Ovary (tissue), 9 donors: ENCODE results near the gene SMAD3. TPM values are rescaled to one million over a fixed set of nuclear protein-coding genes. Genes with fewer than 3 reads are reported as not detected.

Experiments used
- DNase-seq, 5 donors: peaks; one replicate each; pipeline ENCODE4 v3.0.0-alpha.2; 2019 to 2020
- H3K27ac ChIP-seq, 2 donors: fragments of 200-600 bp; one replicate each; pipeline versions ENCODE4 v1.5.1 to v1.8.0; 2019 to 2022
- H3K27me3 ChIP-seq: fragments of 200-600 bp; one replicate; pipeline ENCODE4 v1.8.0; 2022
- H3K36me3 ChIP-seq: fragments of 200-600 bp; sonication (generic); one replicate; pipeline ENCODE4 v1.5.1; 2019
- H3K4me1 ChIP-seq: one replicate; pipeline ENCODE4 v1.8.1; 2013; ENCODE audit warnings: mild to moderate bottlenecking, moderate library complexity; ENCODE audit not compliant: insufficient read depth
- H3K4me3 ChIP-seq: fragments of 200-600 bp; sonication (generic); one replicate; pipeline ENCODE4 v1.5.1; 2017
- H3K9me3 ChIP-seq, 2 donors: fragments of 200-600 bp in 1 of 2; sonication (generic) in 1 of 2; one replicate each; pipeline versions ENCODE4 v1.5.1 to v1.8.1; 2013 to 2019; ENCODE audit warnings: mild to moderate bottlenecking in 1 of 2, moderate library complexity in 1 of 2
- EP300 ChIP-seq: sonication (generic); formaldehyde crosslinking; IDR thresholded peaks from one replicate; pipeline ENCODE4 v1.6.1; 2017; ENCODE audit warnings: antibody characterized with exemption
- POLR2A ChIP-seq: fragments of 450-650 bp; IDR thresholded peaks from one replicate; pipeline ENCODE4 v1.6.1; 2017; ENCODE audit warnings: antibody characterized with exemption, mild to moderate bottlenecking, moderate library complexity
- WGBS, 3 donors: extraction: QIAGEN DNeasy Blood & Tissue Kit in 1 of 3; methylation state at CpG; one replicate each; pipeline versions ENCODE4 v1.1.5 to v1.1.7; 2013 to 2017; 5-methylcytosine and 5-hydroxymethylcytosine counted together
- intact Hi-C, 4 donors: fragments of 100-400 bp; cut with DNase I; formaldehyde crosslinking; loops; one replicate each; pipeline versions ENCODE4 v1.11.0 to v1.15.1; 2022 to 2023
- polyA plus RNA-seq, 2 donors: library from polyadenylated mRNA; stranded (reverse); fragments of 200-250 nt in 1 of 2; fragments of 350-450 nt in 1 of 2; fragmentation: Illumina TruSeq in 1 of 2; extraction: RNeasy Lipid Tissue Mini Kit (QIAGEN cat#74804) in 1 of 2; gene quantifications; one replicate each; pipeline ENCODE4 v1.2.3, GENCODE V29; 2013 to 2014
- total RNA-seq, 7 donors: library from RNA; depleted of rRNA in 2 of 7; stranded (reverse); fragments of >200 nt in 2 of 7; fragmentation: NEBNext Ultra II Directional in 3 of 7; extraction: Animal tissue kit (Norgen Biotek cat#: 25700) in 3 of 7; gene quantifications; one replicate each; pipeline versions ENCODE4 v1.1.0 to v1.2.4, GENCODE V29; 2016 to 2023
- TF ChIP-seq, protein P1 (sequence below), 3 donors: fragments of 450-650 bp in 2 of 3; fragments of 200-600 bp in 1 of 3; IDR thresholded peaks; one replicate each; pipeline versions ENCODE4 v1.5.1 to v1.8.0; 2016 to 2022; ENCODE audit warnings: antibody characterized with exemption in 3 of 3, mild to moderate bottlenecking in 1 of 3
- donor health status: DM: no; HTN: no; CAD: no; lungs with moderate emphysema.
- donor health status: DM: no; HTN: no; CAD: no.
- donor health status: Bipolar disorder and iron deficiency.
- donor health status: DM: yes; HTN: yes; CAD: no.
- donor health status: DM: no; HTN: no; CAD: no.
- donor health status: DM: yes; HTN: yes; CAD: no.

Gene SMAD3
- total and polyA plus RNA-seq, 9 donors = 18.7 to 78.6 (median 46.0) TPM

DNA sequence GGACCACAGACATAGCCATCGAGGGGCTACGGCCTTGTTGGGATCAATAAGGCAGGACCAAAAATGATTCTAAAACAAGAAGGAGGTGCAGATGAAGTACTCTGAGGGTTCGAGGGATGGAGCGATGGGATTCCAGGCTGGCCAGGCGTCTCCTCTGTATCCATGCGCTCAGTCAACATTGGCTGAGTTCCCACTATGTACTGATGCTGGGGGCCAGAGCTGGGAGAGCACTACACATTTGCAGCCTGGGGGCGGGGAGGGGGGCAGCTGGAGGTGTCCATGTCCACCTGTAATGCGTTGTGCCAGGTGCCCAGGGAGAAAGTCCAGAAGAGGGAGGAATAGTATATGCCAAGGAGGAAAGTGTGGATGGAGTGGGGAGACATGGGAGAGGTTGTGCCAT, 107.6 kb downstream of the SMAD3 start:
- no peaks in the 10 kb centered on the region for H3K36me3 ChIP-seq
- TF ChIP-seq EP300 = no peak
- no peak for TF ChIP-seq POLR2A
- TF ChIP-seq, protein P1, sequence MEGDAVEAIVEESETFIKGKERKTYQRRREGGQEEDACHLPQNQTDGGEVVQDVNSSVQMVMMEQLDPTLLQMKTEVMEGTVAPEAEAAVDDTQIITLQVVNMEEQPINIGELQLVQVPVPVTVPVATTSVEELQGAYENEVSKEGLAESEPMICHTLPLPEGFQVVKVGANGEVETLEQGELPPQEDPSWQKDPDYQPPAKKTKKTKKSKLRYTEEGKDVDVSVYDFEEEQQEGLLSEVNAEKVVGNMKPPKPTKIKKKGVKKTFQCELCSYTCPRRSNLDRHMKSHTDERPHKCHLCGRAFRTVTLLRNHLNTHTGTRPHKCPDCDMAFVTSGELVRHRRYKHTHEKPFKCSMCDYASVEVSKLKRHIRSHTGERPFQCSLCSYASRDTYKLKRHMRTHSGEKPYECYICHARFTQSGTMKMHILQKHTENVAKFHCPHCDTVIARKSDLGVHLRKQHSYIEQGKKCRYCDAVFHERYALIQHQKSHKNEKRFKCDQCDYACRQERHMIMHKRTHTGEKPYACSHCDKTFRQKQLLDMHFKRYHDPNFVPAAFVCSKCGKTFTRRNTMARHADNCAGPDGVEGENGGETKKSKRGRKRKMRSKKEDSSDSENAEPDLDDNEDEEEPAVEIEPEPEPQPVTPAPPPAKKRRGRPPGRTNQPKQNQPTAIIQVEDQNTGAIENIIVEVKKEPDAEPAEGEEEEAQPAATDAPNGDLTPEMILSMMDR (IDR thresholded peaks at IDR 0.05) = no peak
- intact Hi-C loops = loop anchor here in 1 of 4 donors (10.0 kb wide), 1 partner anchor 1022 kb away; no protein-coding TSS in a partner anchor
- WGBS, 3 donors = 78 to 93% (median 84%) methylated on average over 8 of the region's 8 CpGs
- DNase-seq = peak in 2 of 5 donors; percentile 23 to 26
- no peaks in the 10 kb centered on the region for H3K9me3 ChIP-seq
- H3K4me1 ChIP-seq = peaks cover 14% of the 10 kb centered on the region
- no peaks in the 10 kb centered on the region for H3K27me3 ChIP-seq
- H3K4me3 ChIP-seq = no peak overlapping the region
- no peak overlapping the region for H3K27ac ChIP-seq

DNA sequence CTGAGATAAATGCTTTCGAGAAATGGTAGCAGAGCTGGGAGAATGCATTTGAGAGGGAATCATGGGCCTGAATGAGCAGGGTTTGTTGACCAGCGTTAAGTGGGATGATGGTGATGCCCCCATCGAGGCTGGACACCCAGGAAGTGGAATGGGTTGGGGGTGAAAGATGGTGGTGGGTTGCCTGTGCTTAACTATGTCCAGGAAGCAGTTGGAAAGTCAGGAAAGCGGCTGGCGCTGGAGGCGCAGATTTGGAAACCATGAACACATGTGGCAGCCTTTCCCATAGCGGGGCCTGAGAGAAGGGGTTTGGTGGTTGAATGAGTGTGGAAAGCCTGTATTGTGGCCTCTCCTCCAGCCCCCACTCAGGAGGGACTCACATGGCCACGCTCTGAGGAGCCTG, 108.4 kb downstream of the SMAD3 start:
- WGBS, 3 donors = 89 to 94% (median 92%) methylated on average over 8 of the region's 8 CpGs
- intact Hi-C loops = loop anchor here in 1 of 4 donors (10.0 kb wide), 1 partner anchor 1021 kb away; no protein-coding TSS in a partner anchor
- Histone ChIP-seq H3K4me1 (peaks cover 15% of the 10 kb centered on the region), H3K4me3 (no peak overlapping the region), H3K36me3 (no peaks in the 10 kb centered on the region), H3K27me3 (no peaks in the 10 kb centered on the region), H3K27ac (no peak overlapping the region), H3K9me3 (no peaks in the 10 kb centered on the region)
- TF ChIP-seq EP300 = no peak
- TF ChIP-seq, protein P1 (IDR thresholded peaks at IDR 0.05) = no peak
- peak in 2 of 5 donors; percentile 10 to 17 for DNase-seq

DNA sequence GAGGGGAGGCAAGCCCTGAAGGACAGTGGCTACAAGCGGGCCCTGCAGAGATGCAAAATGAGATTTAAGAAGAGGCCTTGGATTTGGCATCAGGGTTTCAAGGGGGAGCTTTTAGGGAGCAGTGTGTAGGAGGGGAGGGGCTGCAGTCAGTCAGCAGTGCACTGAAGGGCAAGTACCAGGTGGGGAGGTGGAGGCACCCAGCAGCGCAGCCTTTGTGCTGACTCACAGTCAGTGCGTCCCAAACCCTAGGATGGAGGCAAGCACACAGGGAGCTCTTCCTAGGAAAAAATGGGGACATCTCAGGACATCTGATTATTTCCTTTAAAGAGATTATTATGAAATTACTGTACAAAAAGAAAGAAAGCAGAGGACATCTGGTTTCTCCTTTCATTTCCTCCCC, 109.0 kb downstream of the SMAD3 start:
- H3K4me3 ChIP-seq = no peak overlapping the region
- peak in 1 of 5 donors; percentile 14 for DNase-seq
- no peaks in the 10 kb centered on the region for H3K36me3 ChIP-seq
- H3K27me3 ChIP-seq = no peaks in the 10 kb centered on the region
- no peak overlapping the region for H3K27ac ChIP-seq
- TF ChIP-seq, protein P1 (IDR thresholded peaks at IDR 0.05) = no peak
- TF ChIP-seq EP300 (no peak), POLR2A (no peak)
- 93 to 97% (median 96%) methylated on average over 3 of the region's 3 CpGs for WGBS, 3 donors
- H3K9me3 ChIP-seq = no peaks in the 10 kb centered on the region
- intact Hi-C loops = loop anchor here in 1 of 4 donors (10.0 kb wide), 1 partner anchor 1020 kb away; no protein-coding TSS in a partner anchor
- peaks cover 18% of the 10 kb centered on the region for H3K4me1 ChIP-seq

DNA sequence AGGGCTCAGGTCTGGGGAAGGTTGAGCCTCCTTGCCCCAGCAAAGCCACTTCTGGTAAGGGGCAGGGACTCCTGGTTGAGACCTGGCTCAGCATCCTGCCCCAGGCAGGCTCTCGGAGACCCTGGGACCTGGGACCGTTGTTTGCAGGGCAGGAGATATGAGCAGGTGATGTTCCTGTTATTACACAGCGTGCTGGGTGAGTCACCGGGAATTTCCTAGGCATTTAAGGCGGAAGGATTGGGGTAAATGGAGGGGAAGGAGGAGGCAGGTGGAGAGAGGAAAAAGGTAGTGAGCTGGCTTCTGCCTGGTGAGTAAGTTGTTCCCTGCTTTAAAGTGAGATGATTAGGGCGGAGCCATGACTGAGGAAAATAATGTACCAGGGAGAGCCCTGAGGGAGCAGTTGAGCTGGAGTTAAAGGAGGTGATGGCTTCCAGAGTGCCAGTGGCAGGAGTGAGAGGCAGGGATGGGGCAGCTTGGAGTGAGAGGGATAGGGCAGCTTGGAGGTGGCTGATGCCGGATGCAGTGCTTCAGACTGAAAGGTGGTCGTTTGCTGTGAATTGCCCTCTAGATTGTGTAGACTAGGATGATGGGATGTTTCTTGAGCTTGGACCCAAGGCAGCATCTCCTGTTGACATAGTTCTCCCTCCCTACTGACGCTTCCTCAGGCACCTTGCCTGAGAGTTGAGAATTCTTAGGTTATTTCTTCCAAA, 109.6 kb downstream of the SMAD3 start:
- no peaks in the 10 kb centered on the region for H3K27me3 ChIP-seq
- H3K4me3 ChIP-seq = no peak overlapping the region
- H3K9me3 ChIP-seq = no peaks in the 10 kb centered on the region
- WGBS, 3 donors = 83 to 88% (median 86%) methylated on average over 9 of the region's 9 CpGs
- H3K36me3 ChIP-seq = no peaks in the 10 kb centered on the region
- H3K27ac ChIP-seq = no peak overlapping the region
- peaks cover 18% of the 10 kb centered on the region for H3K4me1 ChIP-seq
- DNase-seq = peak in 2 of 5 donors; percentile 12 to 31
- TF ChIP-seq, protein P1 (IDR thresholded peaks at IDR 0.05) = no peak
- TF ChIP-seq EP300 (no peak), POLR2A (no peak)
- intact Hi-C loops = loop anchor here in 1 of 4 donors (10.0 kb wide), 1 partner anchor 1020 kb away; no protein-coding TSS in a partner anchor
